SK-N-SH treated with all-trans-retinoic acid at 6 μM for 48 hours (cell line): ENCODE data around the gene AUNIP.

ENCODE experiments used
- ATAC-seq: fragments of 200-7000 bp; cut with Tn5 transposase; 3 replicates; pipeline ENCODE4 v1.9.1; 2020; ENCODE audit warnings: mild to moderate bottlenecking, moderate library complexity
- ARNTL ChIP-seq: fragments of 450-650 bp; formaldehyde crosslinking; IDR thresholded peaks from 2 replicates; pipeline ENCODE4 v1.5.0; 2020; ENCODE audit warnings: low read depth, mild to moderate bottlenecking, moderate library complexity, borderline replicate concordance
- BACH2 ChIP-seq: fragments of 250-450 bp; sonication (Bioruptor Pico); IDR thresholded peaks from 2 replicates; pipeline ENCODE4 v1.9.0; 2021; ENCODE audit warnings: mild to moderate bottlenecking, borderline replicate concordance
- CSDC2 ChIP-seq: fragments of 250-450 bp; sonication (Bioruptor Pico); IDR thresholded peaks from 2 replicates; pipeline ENCODE4 v1.5.0; 2020; ENCODE audit warnings: mild to moderate bottlenecking, moderate library complexity
- ESRRG ChIP-seq: fragments of 250-450 bp; sonication (Bioruptor Pico); IDR thresholded peaks from 2 replicates; pipeline ENCODE4 v1.6.1; 2021; ENCODE audit warnings: mild to moderate bottlenecking
- GLIS3 ChIP-seq: fragments of 250-450 bp; sonication (Bioruptor Pico); IDR thresholded peaks from 2 replicates; pipeline ENCODE4 v1.5.0; 2020; ENCODE audit warnings: mild to moderate bottlenecking, moderate library complexity
- OSR1 ChIP-seq: fragments of 250-450 bp; sonication (Bioruptor Pico); IDR thresholded peaks from 2 replicates; pipeline ENCODE4 v1.8.0; 2022; ENCODE audit warnings: moderate library complexity, mild to moderate bottlenecking, inconsistent platforms
- PATZ1 ChIP-seq: fragments of 250-450 bp; sonication (Bioruptor Pico); IDR thresholded peaks from 2 replicates; pipeline ENCODE4 v1.8.0; 2020; ENCODE audit warnings: mild to moderate bottlenecking, moderate library complexity, borderline replicate concordance
- POU6F1 ChIP-seq: fragments of 250-450 bp; sonication (Bioruptor Pico); IDR thresholded peaks from 2 replicates; pipeline ENCODE4 v1.8.0; 2021; ENCODE audit warnings: low read depth, mild to moderate bottlenecking, moderate library complexity, borderline replicate concordance
- RARB ChIP-seq: fragments of 250-450 bp; sonication (Bioruptor Pico); IDR thresholded peaks from 2 replicates; pipeline ENCODE4 v1.8.0; 2021; ENCODE audit warnings: mild to moderate bottlenecking, moderate library complexity
- SNAI2 ChIP-seq: fragments of 250-450 bp; sonication (Bioruptor Pico); IDR thresholded peaks from 2 replicates; pipeline ENCODE4 v1.5.0; 2020; ENCODE audit warnings: mild to moderate bottlenecking, moderate library complexity
- TCF4 ChIP-seq: fragments of 250-450 bp; sonication (Bioruptor Pico); IDR thresholded peaks from 2 replicates; pipeline ENCODE4 v1.8.0; 2021; ENCODE audit warnings: mild to moderate bottlenecking, moderate library complexity, borderline replicate concordance
- ZFP3 ChIP-seq: fragments of 250-450 bp; sonication (Bioruptor Pico); IDR thresholded peaks from 2 replicates; pipeline ENCODE4 v1.5.0; 2020; ENCODE audit warnings: mild to moderate bottlenecking, moderate library complexity
- ZFP30 ChIP-seq: fragments of 450-650 bp; formaldehyde crosslinking; IDR thresholded peaks from 2 replicates; pipeline ENCODE4 v1.5.0; 2022; ENCODE audit warnings: mild to moderate bottlenecking, moderate library complexity
- ZNF565 ChIP-seq: fragments of 450-650 bp; formaldehyde crosslinking; conservative IDR thresholded peaks from 2 replicates; pipeline ENCODE4 v1.5.0; 2020; ENCODE audit warnings: low read depth, mild to moderate bottlenecking, moderate library complexity
- ZNF70 ChIP-seq: fragments of 450-650 bp; formaldehyde crosslinking; IDR thresholded peaks from 2 replicates; pipeline ENCODE4 v1.5.0; 2020; ENCODE audit warnings: mild to moderate bottlenecking, moderate library complexity
- TF ChIP-seq, protein P1 (sequence below): fragments of 250-450 bp; sonication (Bioruptor Pico); IDR thresholded peaks from 2 replicates; pipeline ENCODE4 v1.5.1; 2020; ENCODE audit warnings: low read depth, mild to moderate bottlenecking, moderate library complexity
- TF ChIP-seq, protein P2 (sequence below): fragments of 250-450 bp; sonication (Bioruptor Pico); IDR thresholded peaks from 2 replicates; pipeline ENCODE4 v1.5.0; 2020; ENCODE audit warnings: mild to moderate bottlenecking, moderate library complexity

The AUNIP gene

DNA sequence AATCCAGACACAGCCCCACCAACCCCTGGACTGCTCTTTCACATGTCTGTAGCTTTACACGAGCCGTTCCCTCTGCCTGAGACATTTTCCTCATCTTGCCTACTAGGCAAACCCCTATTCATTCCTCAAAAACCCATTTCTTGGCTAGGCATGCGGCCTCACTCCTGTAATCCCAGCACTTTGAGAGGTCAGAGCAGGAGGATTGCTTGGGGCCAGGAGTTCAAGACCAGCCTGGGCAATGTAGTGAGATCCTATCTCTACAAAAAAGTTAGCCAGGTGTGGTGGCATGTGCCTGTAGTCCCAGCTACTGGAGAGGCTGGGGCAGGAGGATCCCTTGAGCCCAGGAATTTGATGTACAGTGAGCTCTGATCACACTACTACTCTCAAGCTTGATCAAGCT, 5.2 kb upstream of the AUNIP start:
- TF ChIP-seq SNAI2 (CRISPR knock-in tag) (no peak), CSDC2 (CRISPR knock-in tag) (no peak), ARNTL (CRISPR knock-in tag) (no peak), TCF4 (CRISPR knock-in tag) (no peak), ZFP3 (CRISPR knock-in tag) (no peak), ESRRG (CRISPR knock-in tag) (no peak)
- TF ChIP-seq, protein P1, sequence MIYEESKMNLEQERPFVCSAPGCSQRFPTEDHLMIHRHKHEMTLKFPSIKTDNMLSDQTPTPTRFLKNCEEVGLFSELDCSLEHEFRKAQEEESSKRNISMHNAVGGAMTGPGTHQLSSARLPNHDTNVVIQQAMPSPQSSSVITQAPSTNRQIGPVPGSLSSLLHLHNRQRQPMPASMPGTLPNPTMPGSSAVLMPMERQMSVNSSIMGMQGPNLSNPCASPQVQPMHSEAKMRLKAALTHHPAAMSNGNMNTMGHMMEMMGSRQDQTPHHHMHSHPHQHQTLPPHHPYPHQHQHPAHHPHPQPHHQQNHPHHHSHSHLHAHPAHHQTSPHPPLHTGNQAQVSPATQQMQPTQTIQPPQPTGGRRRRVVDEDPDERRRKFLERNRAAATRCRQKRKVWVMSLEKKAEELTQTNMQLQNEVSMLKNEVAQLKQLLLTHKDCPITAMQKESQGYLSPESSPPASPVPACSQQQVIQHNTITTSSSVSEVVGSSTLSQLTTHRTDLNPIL: no peak

GRCh38 chr1:25863486-25864262, 4.4 kb upstream of the AUNIP start:
- ATAC-seq: no peak
- TF ChIP-seq POU6F1 (no peak), CSDC2 (CRISPR knock-in tag) (no peak), ZNF70 (no peak), SNAI2 (CRISPR knock-in tag) (no peak), TCF4 (CRISPR knock-in tag) (no peak), ARNTL (CRISPR knock-in tag) (no peak), PATZ1 (CRISPR knock-in tag) (no peak), ZNF565 (CRISPR knock-in tag) (no peak)
- TF ChIP-seq, protein P2, sequence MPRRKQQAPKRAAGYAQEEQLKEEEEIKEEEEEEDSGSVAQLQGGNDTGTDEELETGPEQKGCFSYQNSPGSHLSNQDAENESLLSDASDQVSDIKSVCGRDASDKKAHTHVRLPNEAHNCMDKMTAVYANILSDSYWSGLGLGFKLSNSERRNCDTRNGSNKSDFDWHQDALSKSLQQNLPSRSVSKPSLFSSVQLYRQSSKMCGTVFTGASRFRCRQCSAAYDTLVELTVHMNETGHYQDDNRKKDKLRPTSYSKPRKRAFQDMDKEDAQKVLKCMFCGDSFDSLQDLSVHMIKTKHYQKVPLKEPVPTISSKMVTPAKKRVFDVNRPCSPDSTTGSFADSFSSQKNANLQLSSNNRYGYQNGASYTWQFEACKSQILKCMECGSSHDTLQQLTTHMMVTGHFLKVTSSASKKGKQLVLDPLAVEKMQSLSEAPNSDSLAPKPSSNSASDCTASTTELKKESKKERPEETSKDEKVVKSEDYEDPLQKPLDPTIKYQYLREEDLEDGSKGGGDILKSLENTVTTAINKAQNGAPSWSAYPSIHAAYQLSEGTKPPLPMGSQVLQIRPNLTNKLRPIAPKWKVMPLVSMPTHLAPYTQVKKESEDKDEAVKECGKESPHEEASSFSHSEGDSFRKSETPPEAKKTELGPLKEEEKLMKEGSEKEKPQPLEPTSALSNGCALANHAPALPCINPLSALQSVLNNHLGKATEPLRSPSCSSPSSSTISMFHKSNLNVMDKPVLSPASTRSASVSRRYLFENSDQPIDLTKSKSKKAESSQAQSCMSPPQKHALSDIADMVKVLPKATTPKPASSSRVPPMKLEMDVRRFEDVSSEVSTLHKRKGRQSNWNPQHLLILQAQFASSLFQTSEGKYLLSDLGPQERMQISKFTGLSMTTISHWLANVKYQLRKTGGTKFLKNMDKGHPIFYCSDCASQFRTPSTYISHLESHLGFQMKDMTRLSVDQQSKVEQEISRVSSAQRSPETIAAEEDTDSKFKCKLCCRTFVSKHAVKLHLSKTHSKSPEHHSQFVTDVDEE: no peak
- TF ChIP-seq, all 23 proteins: peak for 0

More for the DNA sequence above, 5.2 kb upstream of the AUNIP start:
- ATAC-seq: no peak

DNA sequence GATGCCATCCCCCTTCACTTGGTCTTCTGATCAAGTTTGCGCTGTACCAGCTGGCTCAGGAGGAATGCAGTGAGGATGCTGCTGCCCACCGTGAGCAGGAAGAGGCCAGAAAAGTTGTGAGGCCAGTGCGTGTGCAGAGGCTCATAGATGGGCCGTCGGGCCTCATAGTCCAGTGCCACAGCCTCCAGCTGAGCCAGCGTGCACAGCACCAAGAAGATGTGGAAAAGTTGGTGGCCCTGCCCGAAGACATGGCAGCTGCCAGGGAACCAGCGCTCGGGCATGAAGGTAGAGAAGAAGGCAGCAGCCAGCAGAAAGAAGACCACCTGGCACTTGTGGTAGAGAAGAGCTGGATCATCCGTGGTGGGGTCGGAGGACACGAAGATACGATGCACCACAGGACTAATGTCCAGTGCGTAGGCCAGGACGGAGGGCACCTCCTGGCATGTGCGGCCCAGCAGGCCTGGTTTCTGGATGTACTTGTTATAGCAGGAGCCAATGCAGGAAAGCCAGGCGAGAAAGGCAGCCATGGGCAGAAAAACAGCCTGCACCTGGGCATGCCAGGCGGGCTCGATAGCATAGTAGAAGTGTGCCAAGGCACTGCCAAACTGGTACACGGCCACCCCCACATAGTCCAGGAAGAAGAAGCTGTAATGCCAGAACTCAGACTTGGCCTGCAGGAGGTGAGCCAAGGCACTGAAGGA, 3.7 kb upstream of the AUNIP start:
- TF ChIP-seq ZFP30 (CRISPR knock-in tag) (no peak), OSR1 (CRISPR knock-in tag) (no peak), BACH2 (CRISPR knock-in tag) (no peak), RARB (CRISPR knock-in tag) (no peak), ZNF565 (CRISPR knock-in tag) (no peak), GLIS3 (CRISPR knock-in tag) (no peak), ESRRG (CRISPR knock-in tag) (no peak), CSDC2 (CRISPR knock-in tag) (no peak)
- TF ChIP-seq, protein P1: no peak
- no peak for ATAC-seq
